CD4-positive, alpha-beta T cell treated with Interferon gamma for 1 hour (primary cell): ENCODE results near the gene NEUROG1.

Source experiments
- DNase-seq: peaks from one replicate; pipeline ENCODE4 v3.0.0-alpha.2; 2020

NEUROG1 gene

GRCh38 chr5:135561266-135561665 is 25.5 kb upstream of the NEUROG1 start:
- no peak for DNase-seq

- peak; percentile 52 for DNase-seq
Measured at GRCh38 chr5:135560858-135561257, 25.1 kb upstream of the NEUROG1 start.

DNA sequence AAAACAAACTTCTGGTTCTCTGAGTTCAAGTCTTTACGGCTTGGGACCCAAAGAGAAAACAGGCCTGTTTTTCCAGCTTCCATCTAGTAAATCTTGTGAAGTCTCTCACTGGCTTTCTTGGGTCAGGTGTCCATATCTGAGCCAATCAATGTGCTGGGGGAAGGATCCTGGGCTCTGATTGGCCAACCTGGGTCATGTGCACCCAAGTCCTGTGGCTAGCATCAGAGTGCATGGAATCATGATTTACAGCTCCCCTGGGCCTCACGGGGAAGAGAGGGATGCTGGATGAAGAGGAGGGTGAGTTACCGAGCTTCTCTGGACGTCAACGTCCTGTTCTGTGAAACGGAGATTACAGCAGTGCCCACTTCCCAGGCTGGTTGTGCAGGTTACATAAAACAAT is 23.6 kb upstream of the NEUROG1 start:
- no peak for DNase-seq

DNA sequence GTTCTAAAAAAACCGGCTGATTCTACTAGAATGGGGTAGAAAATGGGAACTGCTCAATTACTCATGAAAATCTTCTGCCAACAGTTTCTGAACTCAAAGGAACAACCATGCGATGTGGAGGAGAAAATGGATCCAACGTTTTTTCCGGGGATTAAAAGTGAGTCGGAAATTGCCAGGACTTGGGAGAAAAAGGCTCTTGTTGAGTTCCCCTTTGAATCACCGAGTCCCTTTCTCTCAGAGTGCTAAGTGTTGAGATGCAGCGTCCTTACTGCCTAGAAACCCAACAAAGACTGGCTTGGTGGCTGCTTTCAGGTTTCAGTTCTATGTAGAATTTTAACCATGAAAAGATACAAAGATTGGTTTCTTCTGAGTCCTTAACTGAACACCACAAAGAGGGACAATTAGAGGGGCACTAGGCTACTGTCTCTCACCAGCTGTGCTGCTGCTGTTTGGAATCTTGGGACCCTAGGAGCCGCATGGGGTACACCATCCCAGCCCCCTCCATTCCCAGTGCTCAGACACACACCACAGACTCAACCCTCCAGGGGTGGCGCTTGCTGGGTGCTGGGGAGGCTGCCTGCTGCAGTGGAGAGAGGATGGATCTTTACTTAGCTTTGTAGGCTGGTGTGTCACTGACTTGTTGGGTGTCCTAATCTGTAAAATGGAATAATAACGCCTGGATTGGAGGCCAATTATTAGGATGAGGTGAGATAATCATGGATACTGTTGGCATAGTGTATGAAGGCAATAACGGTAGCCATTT is 21.5 kb upstream of the NEUROG1 start:
- no peak for DNase-seq

GRCh38 chr5:135556620-135557019 is 20.9 kb upstream of the NEUROG1 start:
- no peak for DNase-seq

DNA sequence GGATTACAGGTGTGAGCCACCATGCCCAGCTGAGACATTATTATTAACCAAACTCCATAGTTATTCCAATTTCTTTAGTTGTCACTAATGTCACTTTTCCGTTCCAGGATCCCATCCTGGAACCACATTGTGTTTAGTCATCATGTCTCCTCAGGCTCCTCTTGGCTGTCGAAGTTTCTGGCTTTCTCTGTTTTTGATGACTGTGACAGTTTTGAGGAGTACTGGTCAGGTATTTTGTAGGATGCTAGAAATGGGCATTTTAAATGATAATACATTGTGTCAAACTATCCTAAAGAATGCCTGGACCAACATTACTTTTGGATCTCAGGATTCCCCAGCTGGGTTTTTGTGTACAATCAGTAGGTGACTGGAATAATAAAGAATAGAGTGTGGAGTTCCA is 19.8 kb upstream of the NEUROG1 start:
- no peak for DNase-seq

DNA sequence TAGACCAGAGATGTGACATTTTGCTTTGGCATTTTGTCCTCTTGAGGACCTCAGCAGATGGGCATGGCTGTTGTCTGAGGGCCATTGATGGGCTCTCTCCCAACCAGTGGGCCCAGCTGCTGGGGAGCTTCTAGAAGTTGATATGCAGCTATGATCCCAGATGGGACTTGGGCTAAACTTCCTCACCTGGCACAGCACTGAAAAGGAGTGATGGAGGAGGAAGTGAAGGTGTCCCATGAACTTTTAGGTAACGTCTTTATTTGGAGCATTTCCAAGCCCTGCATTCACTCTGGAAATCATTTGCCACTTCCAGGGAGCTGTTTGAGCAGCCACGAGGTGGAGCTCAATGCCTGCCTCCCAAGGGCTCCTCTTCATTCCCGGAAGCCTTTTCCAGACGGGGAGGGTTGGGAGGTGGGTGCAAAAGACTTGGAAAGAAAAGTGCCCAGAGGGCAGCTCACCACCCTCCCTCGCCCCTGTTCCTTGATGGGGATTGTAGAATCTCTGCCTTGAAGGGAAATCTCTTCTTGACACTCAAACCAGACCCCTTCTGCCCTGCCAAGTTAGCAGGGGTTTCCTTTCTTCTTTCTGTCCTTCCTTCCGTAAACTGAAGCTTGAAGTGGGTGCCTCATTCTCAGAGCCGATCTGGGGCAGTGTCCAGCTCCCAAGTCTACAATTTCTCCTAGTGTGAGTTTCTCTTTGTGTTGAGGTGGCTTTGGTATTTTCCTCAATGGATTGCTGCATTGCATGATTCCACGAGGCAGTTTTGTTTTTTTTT is 18.1 kb upstream of the NEUROG1 start:
- DNase-seq: no peak

- DNase-seq: peak; percentile 30
Measured at GRCh38 chr5:135551593-135552447, 16.1 kb upstream of the NEUROG1 start.

DNA sequence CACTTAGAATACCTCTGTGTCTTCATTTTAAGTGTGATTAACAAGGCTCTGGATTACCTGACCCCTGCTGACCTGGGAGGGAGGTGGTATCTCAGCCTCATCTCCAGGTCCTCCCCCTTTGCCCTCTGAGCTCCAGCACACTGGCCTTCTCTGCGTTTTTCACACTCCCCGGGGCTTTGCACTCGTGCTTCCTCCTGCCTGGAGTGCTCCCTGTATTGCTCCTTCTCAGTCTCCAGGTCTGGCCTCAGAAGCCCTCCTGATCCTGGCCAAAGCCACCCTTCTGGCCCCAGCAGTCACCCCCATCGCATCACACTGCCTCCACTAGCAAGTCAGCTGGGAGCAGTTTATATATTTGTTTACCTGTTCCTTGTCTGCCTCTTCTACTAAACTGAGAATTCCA is 13.6 kb upstream of the NEUROG1 start:
- no peak for DNase-seq

- DNase-seq: no peak
Measured at GRCh38 chr5:135547590-135548254, 12.0 kb upstream of the NEUROG1 start.

DNA sequence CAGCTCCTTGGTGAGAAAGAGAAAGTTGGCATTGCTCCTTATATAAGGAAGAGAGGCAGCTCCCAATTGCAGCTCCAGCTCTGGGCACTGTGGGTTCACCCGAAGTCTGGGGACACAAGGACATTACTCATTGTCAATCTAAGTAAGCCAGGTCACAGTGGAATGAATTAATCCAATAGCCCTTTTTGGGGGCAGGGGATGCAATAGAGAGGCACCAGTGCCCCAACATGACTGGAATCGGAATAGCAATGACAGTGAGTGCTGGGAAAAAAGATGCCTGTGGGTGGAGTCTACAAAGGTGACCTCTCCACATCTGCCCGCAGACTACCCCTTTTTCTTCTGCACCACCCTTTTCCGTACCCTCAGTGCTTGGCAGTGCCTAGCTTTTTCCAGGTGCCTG is 11.1 kb upstream of the NEUROG1 start:
- no peak for DNase-seq

GRCh38 chr5:135546101-135546500 is 10.3 kb upstream of the NEUROG1 start:
- no peak for DNase-seq

- no peak for DNase-seq
Measured at GRCh38 chr5:135545099-135545498, 9.3 kb upstream of the NEUROG1 start.

DNA sequence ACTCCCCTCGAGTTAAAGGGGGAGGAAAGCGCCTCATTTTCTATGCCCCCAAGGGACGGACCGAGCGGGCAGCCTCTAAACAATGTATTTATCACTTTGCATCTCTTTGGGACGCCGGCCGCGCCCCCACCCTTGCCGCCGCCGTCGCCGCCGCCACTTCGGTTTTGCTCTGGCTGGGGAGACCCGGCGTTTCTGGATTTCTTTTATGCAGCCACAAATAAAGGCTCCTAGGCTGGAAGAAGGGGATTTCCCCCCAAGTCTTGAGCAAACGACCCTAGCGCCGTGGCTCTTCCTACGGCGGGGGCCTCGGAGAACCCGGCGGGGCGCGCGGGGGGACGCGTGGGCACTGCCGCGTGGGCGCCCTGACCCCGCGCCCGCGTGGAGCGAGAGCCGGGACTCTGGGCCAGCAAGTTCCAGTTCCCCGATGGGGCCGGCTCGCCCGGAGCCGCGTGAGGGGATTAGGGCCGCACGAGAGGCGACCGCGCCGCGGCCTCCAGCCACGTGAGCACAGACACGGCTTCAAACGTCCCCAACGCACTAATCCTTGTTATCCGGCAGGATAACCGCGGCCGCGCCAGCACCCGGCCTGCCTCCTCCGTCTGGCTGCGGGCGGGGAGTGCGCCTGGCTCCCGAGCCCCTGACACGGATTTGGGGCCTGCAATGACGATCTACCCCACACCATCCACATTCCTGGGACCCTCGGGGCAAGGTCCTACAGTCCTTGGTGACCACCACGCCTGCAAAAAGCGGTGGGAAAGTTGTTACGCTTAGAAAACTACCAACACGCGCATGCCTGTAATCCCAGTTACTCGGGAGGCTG is 7.9 kb upstream of the NEUROG1 start:
- no peak for DNase-seq

DNA sequence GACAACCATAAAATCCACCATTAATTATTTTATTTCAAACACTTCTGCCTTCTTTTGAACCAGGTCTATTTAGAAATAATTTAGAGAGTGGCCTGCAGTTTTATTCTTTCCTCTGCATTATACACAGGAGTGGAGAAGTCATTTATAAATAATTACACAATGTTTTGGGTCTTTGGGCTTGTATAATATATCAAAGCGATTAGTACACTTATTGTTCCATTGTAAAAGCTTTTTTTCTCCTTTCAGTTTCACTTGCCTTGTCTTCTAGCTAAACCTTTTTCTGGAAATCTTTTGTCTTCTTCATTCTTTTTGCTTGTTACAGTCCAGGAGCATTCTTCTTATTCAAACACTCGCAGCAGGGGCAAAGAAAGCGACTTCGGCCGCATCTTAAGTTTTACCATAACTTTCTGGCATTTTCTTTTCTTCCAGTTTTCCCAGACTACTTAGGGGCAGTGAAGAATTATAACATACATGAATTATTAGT is 7.3 kb upstream of the NEUROG1 start:
- no peak for DNase-seq

- no peak for DNase-seq
Measured at GRCh38 chr5:135541807-135542502, 6.2 kb upstream of the NEUROG1 start.

DNA sequence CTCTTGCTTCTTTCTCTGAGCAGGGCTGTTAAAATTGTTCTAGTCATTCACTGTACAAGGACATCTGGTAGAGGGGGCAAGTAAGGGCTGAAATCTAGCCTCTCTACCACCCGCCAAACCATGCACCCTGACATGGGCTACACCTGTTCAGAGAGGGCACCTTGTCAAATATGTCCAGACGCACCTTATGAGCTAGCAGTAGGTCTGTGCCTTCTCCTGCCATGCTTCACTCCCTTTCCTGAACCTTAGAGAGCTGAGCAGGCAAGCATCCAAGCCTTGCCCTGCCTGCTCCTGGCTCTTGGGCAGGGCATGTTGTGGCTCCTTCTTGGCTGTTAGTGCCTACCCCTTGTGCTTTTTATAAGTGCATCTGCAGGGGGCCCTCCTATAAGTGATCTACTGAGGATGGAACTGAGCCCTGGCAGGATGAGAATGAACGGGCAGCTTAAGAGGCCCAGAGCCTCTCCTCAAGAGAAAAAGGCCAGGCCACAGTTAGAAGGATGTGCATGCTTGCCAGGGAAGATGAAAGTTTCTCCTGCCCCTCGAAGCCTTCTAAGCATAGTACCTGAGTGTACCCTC is 3.8 kb upstream of the NEUROG1 start:
- no peak for DNase-seq

- DNase-seq: no peak
Measured at GRCh38 chr5:135538261-135538660, 2.5 kb upstream of the NEUROG1 start.

DNA sequence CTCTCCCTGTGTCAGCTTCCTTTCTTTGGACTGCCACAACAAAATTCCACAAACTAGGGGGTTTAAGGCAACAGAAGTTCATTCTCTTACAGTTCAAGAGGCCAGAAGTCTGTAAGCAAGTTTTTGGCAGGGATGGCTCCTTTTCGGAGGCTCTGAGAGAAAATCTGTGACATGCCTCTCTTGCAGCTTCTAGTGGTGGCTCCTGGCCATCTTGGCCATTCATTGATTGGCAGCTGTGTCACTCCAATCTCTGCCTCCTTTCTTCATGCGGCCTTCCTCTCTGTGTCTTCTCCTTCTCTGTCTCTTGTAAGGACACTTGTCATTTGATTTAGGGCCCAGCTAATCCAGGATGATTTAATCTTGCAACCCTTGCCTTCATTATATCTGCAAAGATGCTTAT is 2.0 kb upstream of the NEUROG1 start:
- DNase-seq: no peak

GRCh38 chr5:135537271-135537670 is 1.5 kb upstream of the NEUROG1 start:
- no peak for DNase-seq

DNA sequence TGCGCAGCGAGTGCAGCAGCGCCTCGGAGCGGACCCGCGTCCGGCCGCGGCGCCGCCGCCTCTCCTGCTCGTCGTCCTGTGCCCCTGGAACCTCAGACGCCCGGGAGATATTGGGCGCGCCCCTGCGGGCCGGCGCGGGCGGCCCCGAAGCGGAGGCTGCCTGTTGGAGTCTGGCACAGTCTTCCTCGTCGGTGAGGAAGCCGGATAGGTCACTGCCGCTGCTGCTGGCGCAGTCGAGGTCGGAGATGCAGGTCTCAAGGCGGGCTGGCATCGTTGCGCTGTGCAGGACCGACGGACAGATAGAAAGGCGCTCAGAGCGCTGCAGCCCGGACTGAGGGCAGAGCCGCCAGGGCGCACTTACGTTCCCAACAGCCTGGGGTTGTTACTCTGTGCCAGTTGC is 344 bp downstream of the NEUROG1 start:
- no peak for DNase-seq
